B cell (primary cell): Measurements from ENCODE around the gene GIPR.

Experiments
- EZH2 ChIP-seq: IDR thresholded peaks from 2 replicates; pipeline ENCODE4 v1.6.1; 2012; ENCODE audit warnings: borderline replicate concordance, low read depth, mild to moderate bottlenecking, moderate library complexity, low read length; ENCODE audit not compliant: insufficient read depth, poor library complexity, severe bottlenecking
- TF ChIP-seq, protein P1 (sequence below): fragments of 200-600 bp; IDR thresholded peaks from one replicate; pipeline ENCODE4 v1.8.0; 2022; ENCODE audit warnings: antibody characterized with exemption, mild to moderate bottlenecking

DNA sequence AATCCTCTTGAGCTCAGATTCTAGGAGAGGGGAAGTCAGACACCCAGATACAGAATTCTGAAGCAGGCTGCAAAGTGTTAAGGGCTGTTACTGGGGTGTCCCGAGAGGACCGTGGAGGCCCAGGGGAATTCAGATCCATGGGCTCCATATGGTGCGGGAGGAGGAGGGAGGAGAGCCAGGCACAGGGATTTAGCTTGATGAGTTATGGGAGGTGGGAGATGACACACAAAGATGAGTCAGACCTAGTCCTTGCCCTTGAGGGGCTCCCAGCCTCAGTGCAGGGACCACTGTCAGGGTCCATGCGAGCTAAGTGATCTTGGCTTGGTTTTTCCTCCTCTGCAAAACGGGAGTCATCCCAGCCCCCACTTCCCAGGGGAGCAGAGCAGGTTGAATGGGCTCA is 14.4 kb upstream of the GIPR start:
- TF ChIP-seq, protein P1, sequence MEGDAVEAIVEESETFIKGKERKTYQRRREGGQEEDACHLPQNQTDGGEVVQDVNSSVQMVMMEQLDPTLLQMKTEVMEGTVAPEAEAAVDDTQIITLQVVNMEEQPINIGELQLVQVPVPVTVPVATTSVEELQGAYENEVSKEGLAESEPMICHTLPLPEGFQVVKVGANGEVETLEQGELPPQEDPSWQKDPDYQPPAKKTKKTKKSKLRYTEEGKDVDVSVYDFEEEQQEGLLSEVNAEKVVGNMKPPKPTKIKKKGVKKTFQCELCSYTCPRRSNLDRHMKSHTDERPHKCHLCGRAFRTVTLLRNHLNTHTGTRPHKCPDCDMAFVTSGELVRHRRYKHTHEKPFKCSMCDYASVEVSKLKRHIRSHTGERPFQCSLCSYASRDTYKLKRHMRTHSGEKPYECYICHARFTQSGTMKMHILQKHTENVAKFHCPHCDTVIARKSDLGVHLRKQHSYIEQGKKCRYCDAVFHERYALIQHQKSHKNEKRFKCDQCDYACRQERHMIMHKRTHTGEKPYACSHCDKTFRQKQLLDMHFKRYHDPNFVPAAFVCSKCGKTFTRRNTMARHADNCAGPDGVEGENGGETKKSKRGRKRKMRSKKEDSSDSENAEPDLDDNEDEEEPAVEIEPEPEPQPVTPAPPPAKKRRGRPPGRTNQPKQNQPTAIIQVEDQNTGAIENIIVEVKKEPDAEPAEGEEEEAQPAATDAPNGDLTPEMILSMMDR: no peak
- TF ChIP-seq EZH2: no peak
